ENCODE results near the gene CDK9. TPM values are rescaled to one million over a fixed set of nuclear protein-coding genes. Genes with fewer than 3 reads are reported as not detected.

CDK9 gene
- total RNA-seq, 1 experiment from 2014 or later, result 62.1 TPM

GRCh38 chr9:127781806-127782205, 4.0 kb upstream of the CDK9 start:
- no TSS peak for BruUV-seq (replicated peaks)
- no peaks in the 10 kb centered on the region for H3K27me3 Mint-ChIP-seq (ENCODE audit: insufficient read depth, unreplicated experiment)
- CTCF ChIA-PET, result interaction anchor here (1.7 to 4.0 kb wide), 2 partner anchors 46 to 192 kb away, joined by 5 to 16 read pairs; partner anchors contain the start of gene TOR2A
- H3K4me1 Mint-ChIP-seq (ENCODE audit: insufficient read depth, unreplicated experiment), result peaks cover under 1% of the 10 kb centered on the region
- no peak overlapping the region for H3K4me3 Mint-ChIP-seq (ENCODE audit: unreplicated experiment)
- no peak for TF ChIP-seq CTCF (IDR thresholded peaks at IDR 0.05; ENCODE audit: unreplicated experiment)
- no peaks in the 10 kb centered on the region for H3K9me3 Mint-ChIP-seq (ENCODE audit: unreplicated experiment)
- H3K36me3 Mint-ChIP-seq (ENCODE audit: insufficient read depth, unreplicated experiment), result peaks cover 4% of the 10 kb centered on the region
- no peak overlapping the region for H3K27ac Mint-ChIP-seq (ENCODE audit: low read depth, unreplicated experiment)
- intact Hi-C loops (cut with micrococcal nuclease), result no loop called here
- POLR2A ChIA-PET, result interaction anchor here (0.6 to 2.7 kb wide), 3 partner anchors 11 to 210 kb away, joined by 3 to 10 read pairs (median 7); no protein-coding TSS in a partner anchor
- no peak for DNase-seq (ENCODE audit: unreplicated experiment)

DNA sequence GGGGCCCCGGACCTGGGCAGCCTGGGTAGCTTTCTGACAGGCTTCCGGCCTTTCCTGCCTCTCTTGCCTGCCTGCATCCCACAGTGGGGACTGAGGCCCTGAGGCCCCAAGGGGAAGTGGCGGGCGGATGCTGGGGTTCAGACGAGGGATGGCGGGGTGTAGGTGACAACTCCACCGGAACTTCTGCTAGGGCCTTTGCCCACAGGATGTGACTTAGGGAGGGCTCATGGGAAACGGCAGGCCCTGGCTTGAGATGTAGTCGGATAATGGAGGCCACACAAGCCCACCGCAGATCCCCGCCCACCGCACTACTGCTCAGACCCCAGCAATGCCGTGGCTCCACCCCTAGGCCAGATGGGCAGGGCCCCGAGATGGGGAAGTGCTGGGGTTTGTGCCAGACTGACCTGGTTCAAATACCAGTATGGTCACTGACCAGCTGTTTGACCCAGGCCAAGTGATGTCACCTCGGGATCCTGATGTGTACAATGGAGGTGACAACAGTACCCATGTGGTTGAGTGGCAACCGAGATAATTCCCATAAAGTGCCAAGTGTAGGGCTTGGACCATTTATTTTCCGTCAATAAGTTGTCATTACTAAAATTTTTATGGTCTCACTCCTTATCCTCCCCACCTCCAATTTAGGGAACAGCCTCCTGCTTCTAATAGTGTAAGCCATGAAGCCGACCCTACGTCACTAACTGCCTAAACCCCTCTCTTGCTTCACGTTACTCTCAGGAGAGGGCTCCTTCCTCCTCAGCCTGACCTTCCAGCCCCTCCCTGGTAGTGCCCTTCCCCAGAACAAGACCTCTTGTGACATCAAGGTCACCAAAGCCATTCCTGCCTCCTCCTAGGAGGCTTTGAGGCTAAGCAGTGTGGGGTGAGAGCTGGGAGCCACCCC, 2.5 kb upstream of the CDK9 start:
- BruUV-seq (replicated peaks), result no TSS peak
- no peaks in the 10 kb centered on the region for H3K9me3 Mint-ChIP-seq (ENCODE audit: unreplicated experiment)
- TF ChIP-seq CTCF (IDR thresholded peaks at IDR 0.05; ENCODE audit: unreplicated experiment), result no peak
- H3K4me1 Mint-ChIP-seq (ENCODE audit: insufficient read depth, unreplicated experiment), result peaks cover 9% of the 10 kb centered on the region
- CTCF ChIA-PET, result interaction anchor here (0.9 to 4.0 kb wide), 10 partner anchors 12 to 194 kb away, joined by 3 to 27 read pairs (median 6); partner anchors contain the start of gene TOR2A
- peak overlapping the region; percentile 63 for H3K27ac Mint-ChIP-seq (ENCODE audit: low read depth, unreplicated experiment)
- H3K4me3 Mint-ChIP-seq (ENCODE audit: unreplicated experiment), result no peak overlapping the region
- no peaks in the 10 kb centered on the region for H3K27me3 Mint-ChIP-seq (ENCODE audit: insufficient read depth, unreplicated experiment)
- no peak for DNase-seq (ENCODE audit: unreplicated experiment)
- peaks cover 18% of the 10 kb centered on the region for H3K36me3 Mint-ChIP-seq (ENCODE audit: insufficient read depth, unreplicated experiment)
- intact Hi-C loops (cut with micrococcal nuclease), result no loop called here
- POLR2A ChIA-PET, result interaction anchor here (1.0 to 2.7 kb wide), 6 partner anchors 12 to 172 kb away, joined by 3 to 10 read pairs (median 6); no protein-coding TSS in a partner anchor

DNA sequence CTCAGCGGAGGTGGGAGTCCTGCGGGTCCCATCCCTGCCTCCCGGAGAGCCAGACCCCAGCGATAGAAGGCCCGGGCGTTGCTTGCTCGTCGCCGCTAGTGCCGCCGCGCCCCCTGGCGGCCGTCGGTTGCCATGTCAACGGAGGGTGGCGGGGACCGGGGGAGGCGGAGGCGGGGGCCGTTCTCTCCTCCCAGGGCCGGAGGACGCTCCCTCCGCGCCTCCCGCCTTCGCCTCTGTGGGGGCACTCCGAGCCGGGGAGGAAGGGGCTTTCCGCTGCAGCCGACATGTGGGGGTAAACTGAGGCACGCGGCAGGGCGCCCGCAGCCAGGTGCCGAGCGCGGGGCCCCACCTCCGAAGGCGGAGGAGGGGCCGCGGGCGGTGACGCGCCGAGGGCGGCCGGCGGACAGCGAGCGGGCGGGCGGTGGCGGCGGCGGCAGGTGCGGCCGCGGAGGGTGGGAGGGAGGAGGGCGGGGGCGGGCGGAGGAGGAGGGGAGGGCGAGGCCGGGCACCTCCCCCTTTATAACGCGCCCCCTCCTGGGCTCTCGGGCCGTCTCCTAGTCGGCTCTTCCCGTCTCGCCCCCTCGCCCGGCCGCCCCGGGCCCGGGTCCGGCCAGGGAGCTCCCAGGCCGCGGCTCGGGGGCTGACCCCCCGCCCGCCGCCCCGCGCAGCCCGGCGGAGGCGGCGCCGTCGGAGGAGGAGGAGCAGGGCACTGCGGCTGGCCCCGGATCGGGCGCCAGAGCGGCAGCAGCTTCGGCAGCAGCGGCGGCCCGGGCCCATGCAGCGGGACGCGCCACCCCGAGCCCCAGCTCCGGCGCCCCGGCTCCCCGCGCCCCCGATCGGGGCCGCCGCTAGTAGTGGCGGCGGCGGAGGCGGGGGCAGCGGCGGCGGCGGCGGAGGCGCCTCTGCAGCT, 556 bp upstream of the CDK9 start:
- BruUV-seq (replicated peaks), result no TSS peak

More for the DNA sequence above, 556 bp upstream of the CDK9 start:
- Mint-ChIP-seq H3K4me3 (ENCODE audit: unreplicated experiment) (peak overlapping the region; percentile 90), H3K27ac (ENCODE audit: low read depth, unreplicated experiment) (peak overlapping the region; percentile 63), H3K9me3 (ENCODE audit: unreplicated experiment) (no peaks in the 10 kb centered on the region), H3K27me3 (ENCODE audit: insufficient read depth, unreplicated experiment) (no peaks in the 10 kb centered on the region), H3K36me3 (ENCODE audit: insufficient read depth, unreplicated experiment) (peaks cover 38% of the 10 kb centered on the region), H3K4me1 (ENCODE audit: insufficient read depth, unreplicated experiment) (peaks cover 9% of the 10 kb centered on the region)
- DNase-seq (ENCODE audit: unreplicated experiment), result peak; percentile 76
- POLR2A ChIA-PET, result interaction anchor here (0.6 to 3.0 kb wide), 26 partner anchors 10 to 334 kb away, joined by 3 to 37 read pairs (median 4); partner anchors contain the start of genes FPGS, LRSAM1, PTRH1 and RPL12
- CTCF ChIA-PET, result interaction anchor here (0.6 to 2.8 kb wide), 24 partner anchors 8 to 476 kb away, joined by 3 to 27 read pairs (median 3); partner anchors contain the start of genes PTRH1, STXBP1, TOR2A and TTC16
- TF ChIP-seq CTCF (IDR thresholded peaks at IDR 0.05; ENCODE audit: unreplicated experiment), result peak; percentile 92
- intact Hi-C loops (cut with micrococcal nuclease), result loop anchor here (1.0 kb wide), 3 partner anchors 45 to 195 kb away; partner anchors contain the start of gene TOR2A

Data from MCF 10A (cell line).